ENCODE results near the gene KIF18A. TPM values are rescaled to one million over a fixed set of nuclear protein-coding genes. Genes with fewer than 3 reads are reported as not detected.

The KIF18A gene
- total RNA-seq, 1 experiment from 2014 or later: 20.8 TPM

DNA sequence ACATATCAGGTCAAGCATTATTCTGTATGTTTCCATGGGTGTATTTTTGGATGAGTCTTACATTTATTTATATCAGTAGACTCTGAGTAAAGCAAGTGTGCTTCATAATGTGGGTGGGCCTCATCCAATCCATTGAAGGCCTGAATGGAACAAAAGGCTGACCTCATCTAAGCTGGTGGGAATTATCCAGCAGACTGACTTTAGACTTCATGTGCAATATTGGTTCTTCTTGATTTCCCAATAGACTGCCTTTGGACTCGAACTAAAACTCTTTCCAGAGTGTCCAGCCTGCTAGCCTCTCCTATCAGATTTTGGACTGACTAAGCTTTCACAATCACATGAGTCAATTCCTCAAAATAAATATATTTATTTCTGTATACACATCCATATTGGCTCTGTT is 116.2 kb downstream of the KIF18A start:
- ChIA-PET POLR2A (no interaction called here), CTCF (no interaction called here)
- no TSS peak for BruUV-seq (replicated peaks)
- no peak overlapping the region for H3K27ac ChIP-seq (ENCODE audit: low read length)
- H3K36me3 ChIP-seq (ENCODE audit: control insufficient read depth, insufficient read depth, low read length): no peaks in the 10 kb centered on the region
- intact Hi-C loops (cut with micrococcal nuclease; ENCODE audit: unreplicated experiment) (no loop called here), in situ Hi-C loops (cut with HindIII; ENCODE audit: low pct_unique_long_range_greater_than_20kb, low sequenced_read_pairs) (no loop called here)
- no peaks in the 10 kb centered on the region for H3K27me3 ChIP-seq (ENCODE audit: control insufficient read depth, insufficient read depth, low read length)
- H3K4me1 ChIP-seq (ENCODE audit: control insufficient read depth, insufficient read depth, low read length): no peaks in the 10 kb centered on the region
- ATAC-seq (no peak), DNase-seq (ENCODE audit: low read depth, low spot score) (no peak)
- TF ChIP-seq SIN3A (IDR thresholded peaks at IDR 0.05; ENCODE audit: borderline replicate concordance, insufficient read depth, low read depth, low read length): no peak
- TF ChIP-seq POLR2AphosphoS5 (IDR thresholded peaks at IDR 0.05; ENCODE audit: low read depth, low read length): no peak
- TF ChIP-seq, protein P1, sequence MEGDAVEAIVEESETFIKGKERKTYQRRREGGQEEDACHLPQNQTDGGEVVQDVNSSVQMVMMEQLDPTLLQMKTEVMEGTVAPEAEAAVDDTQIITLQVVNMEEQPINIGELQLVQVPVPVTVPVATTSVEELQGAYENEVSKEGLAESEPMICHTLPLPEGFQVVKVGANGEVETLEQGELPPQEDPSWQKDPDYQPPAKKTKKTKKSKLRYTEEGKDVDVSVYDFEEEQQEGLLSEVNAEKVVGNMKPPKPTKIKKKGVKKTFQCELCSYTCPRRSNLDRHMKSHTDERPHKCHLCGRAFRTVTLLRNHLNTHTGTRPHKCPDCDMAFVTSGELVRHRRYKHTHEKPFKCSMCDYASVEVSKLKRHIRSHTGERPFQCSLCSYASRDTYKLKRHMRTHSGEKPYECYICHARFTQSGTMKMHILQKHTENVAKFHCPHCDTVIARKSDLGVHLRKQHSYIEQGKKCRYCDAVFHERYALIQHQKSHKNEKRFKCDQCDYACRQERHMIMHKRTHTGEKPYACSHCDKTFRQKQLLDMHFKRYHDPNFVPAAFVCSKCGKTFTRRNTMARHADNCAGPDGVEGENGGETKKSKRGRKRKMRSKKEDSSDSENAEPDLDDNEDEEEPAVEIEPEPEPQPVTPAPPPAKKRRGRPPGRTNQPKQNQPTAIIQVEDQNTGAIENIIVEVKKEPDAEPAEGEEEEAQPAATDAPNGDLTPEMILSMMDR (IDR thresholded peaks at IDR 0.05): no peak
- TF ChIP-seq REST (IDR thresholded peaks at IDR 0.05; ENCODE audit: insufficient read depth in 1 of 2, low read depth in 2 of 2, low read length in 1 of 2): no peak
- no peak for TF ChIP-seq TCF7L2 (IDR thresholded peaks at IDR 0.05; ENCODE audit: low read depth, low read length)
- H3K9me3 ChIP-seq (ENCODE audit: control insufficient read depth, insufficient read depth, low read depth, low read length): no peaks in the 10 kb centered on the region
- no peak overlapping the region for H3K4me3 ChIP-seq (ENCODE audit: low read depth in 2 of 2, low read length in 2 of 2)

DNA sequence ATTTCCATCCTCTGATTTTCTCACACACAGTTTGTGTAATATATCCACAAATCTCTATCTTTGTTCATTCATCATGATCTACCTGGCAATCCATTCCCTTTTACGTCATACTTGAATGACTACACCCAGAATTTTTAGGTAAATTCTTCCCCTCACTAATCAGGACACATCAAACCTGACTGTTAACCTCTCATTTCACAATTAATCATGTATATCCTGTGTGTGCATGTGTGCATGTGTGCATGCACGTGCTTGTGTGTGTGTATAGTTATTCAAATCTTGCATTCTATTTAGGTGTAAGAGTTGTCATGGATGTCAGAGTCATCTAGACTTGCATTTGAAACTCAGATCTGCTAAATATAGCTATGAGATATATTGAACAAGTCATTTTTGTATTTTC is 130.4 kb downstream of the KIF18A start:
- no peak overlapping the region for H3K4me3 ChIP-seq (ENCODE audit: low read depth in 2 of 2, low read length in 2 of 2)
- ChIA-PET POLR2A (no interaction called here), CTCF (no interaction called here)
- H3K27me3 ChIP-seq (ENCODE audit: control insufficient read depth, insufficient read depth, low read length): no peaks in the 10 kb centered on the region
- no peak for DNase-seq (ENCODE audit: low read depth, low spot score)
- H3K27ac ChIP-seq (ENCODE audit: low read length): no peak overlapping the region
- in situ Hi-C loops (cut with HindIII; ENCODE audit: low pct_unique_long_range_greater_than_20kb, low sequenced_read_pairs) (no loop called here), intact Hi-C loops (cut with micrococcal nuclease; ENCODE audit: unreplicated experiment) (no loop called here)
- no TSS peak for BruUV-seq (replicated peaks)
- TF ChIP-seq, protein P1 (IDR thresholded peaks at IDR 0.05): no peak
- TF ChIP-seq TCF7L2 (IDR thresholded peaks at IDR 0.05; ENCODE audit: low read depth, low read length): no peak
- no peak for TF ChIP-seq REST (IDR thresholded peaks at IDR 0.05; ENCODE audit: insufficient read depth in 1 of 2, low read depth in 2 of 2, low read length in 1 of 2)
- no peak for ATAC-seq
- H3K4me1 ChIP-seq (ENCODE audit: control insufficient read depth, insufficient read depth, low read length): no peaks in the 10 kb centered on the region
- no peaks in the 10 kb centered on the region for H3K9me3 ChIP-seq (ENCODE audit: control insufficient read depth, insufficient read depth, low read depth, low read length)
- H3K36me3 ChIP-seq (ENCODE audit: control insufficient read depth, insufficient read depth, low read length): no peaks in the 10 kb centered on the region

All from Panc1 (cell line).